HEK293 (cell line): ENCODE measurements around the gene ADAMTS16.

Experiments used
- CTCF ChIA-PET: fragments of 350-600 bp; formaldehyde crosslinking; extraction: SDS; loops from one replicate; lab custom pipeline; 2021; ENCODE audit warnings: antibody characterized with exemption; lab: Yijun Ruan, JAX
- POLR2A ChIA-PET: fragments of 300-600 bp; formaldehyde crosslinking; extraction: SDS; loops from one replicate; lab custom pipeline; 2020; ENCODE audit warnings: antibody characterized with exemption, inconsistent platforms; lab: Yijun Ruan, JAX
- H3K27ac ChIP-seq: fragments of 200-500 bp; sonication (Bioruptor generic); 2 replicates; pipeline ENCODE4 v1.5.1; 2014; ENCODE audit warnings: low read depth, low read length, control low read depth, inconsistent platforms; ENCODE audit errors: extremely low read depth
- H3K36me3 ChIP-seq, 2 experiments: fragments of 200-500 bp in 1 of 2; sonication (Bioruptor generic) in 1 of 2; 1 replicate in 1 of 2; 2 replicates in 1 of 2; pipeline ENCODE4 v1.5.1; 2014 to 2017; ENCODE audit warnings: inconsistent platforms in 2 of 2, low read length in 2 of 2; ENCODE audit not compliant: control insufficient read depth in 2 of 2, insufficient read depth in 1 of 2
- H3K4me1 ChIP-seq: fragments of 200-500 bp; sonication (Bioruptor generic); 2 replicates; pipeline ENCODE4 v1.5.1; 2014; ENCODE audit warnings: mild to moderate bottlenecking, low read length, inconsistent platforms; ENCODE audit not compliant: control insufficient read depth, insufficient read depth
- H3K4me3 ChIP-seq: 2 replicates; pipeline ENCODE4 v1.5.1; 2011; ENCODE audit warnings: low read depth, mild to moderate bottlenecking, control low read depth, low read length, moderate library complexity
- H3K9me3 ChIP-seq: fragments of 200-500 bp; sonication (Bioruptor generic); 2 replicates; pipeline ENCODE4 v1.5.1; 2014; ENCODE audit warnings: low read depth, low read length, inconsistent platforms; ENCODE audit not compliant: control insufficient read depth, insufficient read depth
- KLF9 ChIP-seq: fragments of 450-650 bp; formaldehyde crosslinking; IDR thresholded peaks from 2 replicates; pipeline ENCODE4 v1.5.1; 2016; ENCODE audit warnings: missing biosample characterization, missing genetic modification characterization, low read depth
- PRDM2 ChIP-seq: fragments of 450-650 bp; formaldehyde crosslinking; IDR thresholded peaks from 2 replicates; pipeline ENCODE4 v1.5.1; 2016; ENCODE audit warnings: missing biosample characterization, missing genetic modification characterization, borderline replicate concordance
- REPIN1 ChIP-seq: fragments of 450-650 bp; formaldehyde crosslinking; IDR thresholded peaks from 2 replicates; pipeline ENCODE4 v1.5.1; 2017; ENCODE audit warnings: missing biosample characterization, missing genetic modification characterization, low read depth
- SALL2 ChIP-seq: fragments of 450-650 bp; formaldehyde crosslinking; IDR thresholded peaks from 2 replicates; pipeline ENCODE4 v1.5.0; 2017; ENCODE audit warnings: missing biosample characterization, mild to moderate bottlenecking, missing genetic modification characterization, borderline replicate concordance
- ZBTB49 ChIP-seq: fragments of 450-650 bp; formaldehyde crosslinking; IDR thresholded peaks from 2 replicates; pipeline ENCODE4 v1.5.1; 2016; ENCODE audit warnings: missing biosample characterization, missing genetic modification characterization, low read depth
- ZNF121 ChIP-seq: fragments of 450-650 bp; formaldehyde crosslinking; IDR thresholded peaks from 2 replicates; pipeline ENCODE4 v1.5.1; 2016; ENCODE audit warnings: missing biosample characterization, missing genetic modification characterization
- ZNF148 ChIP-seq: fragments of 450-650 bp; formaldehyde crosslinking; IDR thresholded peaks from 2 replicates; pipeline ENCODE4 v1.5.0; 2017; ENCODE audit warnings: missing biosample characterization, missing genetic modification characterization, borderline replicate concordance
- ZNF155 ChIP-seq: fragments of 450-650 bp; formaldehyde crosslinking; IDR thresholded peaks from 2 replicates; pipeline ENCODE4 v1.5.1; 2016; ENCODE audit warnings: missing biosample characterization, missing genetic modification characterization
- ZNF302 ChIP-seq: fragments of 450-650 bp; formaldehyde crosslinking; IDR thresholded peaks from 2 replicates; pipeline ENCODE4 v1.5.1; 2016; ENCODE audit warnings: missing biosample characterization, missing genetic modification characterization, low read depth
- ZNF510 ChIP-seq: fragments of 450-650 bp; formaldehyde crosslinking; IDR thresholded peaks from 2 replicates; pipeline ENCODE4 v1.5.1; 2018; ENCODE audit warnings: mild to moderate bottlenecking, missing genetic modification characterization, missing biosample characterization; ENCODE audit not compliant: insufficient replicate concordance
- ZNF529 ChIP-seq: fragments of 450-650 bp; formaldehyde crosslinking; IDR thresholded peaks from 2 replicates; pipeline ENCODE4 v1.5.1; 2017; ENCODE audit warnings: missing genetic modification characterization, missing biosample characterization; ENCODE audit not compliant: insufficient replicate concordance
- ZNF548 ChIP-seq: fragments of 450-650 bp; formaldehyde crosslinking; IDR thresholded peaks from 2 replicates; pipeline ENCODE4 v1.5.1; 2016; ENCODE audit warnings: missing biosample characterization, missing genetic modification characterization
- ZNF830 ChIP-seq: fragments of 450-650 bp; IDR thresholded peaks from 2 replicates; pipeline ENCODE4 v1.5.0; 2018; ENCODE audit warnings: missing biosample characterization, missing genetic modification characterization, low read depth, mild to moderate bottlenecking, moderate library complexity

The ADAMTS16 gene

GRCh38 chr5:5195128-5195918 lies 55.2 kb downstream of the ADAMTS16 start:
- H3K36me3 ChIP-seq = no peaks in the 10 kb centered on the region
- POLR2A ChIA-PET = interaction anchor here (0.7 kb wide), 1 partner anchor 244 kb away, joined by 6 read pairs; no protein-coding TSS in a partner anchor
- H3K4me1 ChIP-seq = no peaks in the 10 kb centered on the region
- H3K9me3 ChIP-seq = no peaks in the 10 kb centered on the region
- no peak overlapping the region for H3K4me3 ChIP-seq
- CTCF ChIA-PET = no interaction called here
- TF ChIP-seq PRDM2 (tag by site-specific recombination) = no peak
- TF ChIP-seq ZNF155 (tag by site-specific recombination) = no peak
- no peak for TF ChIP-seq ZNF548 (tag by site-specific recombination)
- TF ChIP-seq SALL2 (tag by site-specific recombination) = no peak
- TF ChIP-seq ZNF148 (tag by site-specific recombination) = no peak
- no peak for TF ChIP-seq REPIN1 (tag by site-specific recombination)
- no peak for TF ChIP-seq ZNF121 (tag by site-specific recombination)
- TF ChIP-seq KLF9 (tag by site-specific recombination) = no peak
- TF ChIP-seq ZNF830 (tag by site-specific recombination) = no peak
- TF ChIP-seq ZNF510 (tag by site-specific recombination) = no peak
- TF ChIP-seq ZNF529 (tag by site-specific recombination) = no peak
- no peak for TF ChIP-seq ZNF302 (tag by site-specific recombination)
- TF ChIP-seq ZBTB49 (tag by site-specific recombination) = no peak
- H3K27ac ChIP-seq = no peak overlapping the region
